ENCODE data around the gene ERCC6L2. TPM values are rescaled to one million over a fixed set of nuclear protein-coding genes. Genes with fewer than 3 reads are reported as not detected.

Gene ERCC6L2
- total and polyA plus RNA-seq, 9 of the 15 experiments (the other 6 are each of a cell fraction or from before 2014, with no cell fraction given) = 7.8 to 42.8 (median 23.6) TPM

GRCh38 chr9:95834281-95834907 is 41.1 kb upstream of the ERCC6L2 start (continued):
- TF ChIP-seq MGA (IDR thresholded peaks at IDR 0.05) = no peak
- TF ChIP-seq E4F1 (CRISPR knock-in tag; IDR thresholded peaks at IDR 0.05; ENCODE audit: borderline replicate concordance) = no peak

Data from K562 (cell line).